ENCODE measurements around the gene RBM47. TPM values are rescaled to one million over a fixed set of nuclear protein-coding genes. Genes with fewer than 3 reads are reported as not detected.

The RBM47 gene
- total RNA-seq, 1 experiment from 2014 or later: 70.3 TPM

GRCh38 chr4:40454816-40455215, 174.8 kb downstream of the RBM47 start:
- Histone ChIP-seq H3K23me2 (ENCODE audit: insufficient read length, low read depth, low read length, poor library complexity, severe bottlenecking) (no peaks in the 10 kb centered on the region), H3K18ac (ENCODE audit: insufficient read length, low read depth, low read length) (no peak overlapping the region), H2BK120ac (ENCODE audit: low read depth, low read length, poor library complexity, severe bottlenecking) (no peak overlapping the region), H3K9ac (ENCODE audit: extremely low read depth, insufficient read length, low read length) (no peak overlapping the region), H3K79me2 (ENCODE audit: insufficient read depth, low read length) (no peaks in the 10 kb centered on the region), H3K9me3 (ENCODE audit: control insufficient read depth, low read depth, low read length) (no peaks in the 10 kb centered on the region), H3K14ac (ENCODE audit: insufficient read depth, low read length) (no peak overlapping the region), H4K91ac (ENCODE audit: insufficient read length, low read depth, low read length) (no peak overlapping the region), H3K4ac (ENCODE audit: low read depth, low read length) (no peak overlapping the region), H4K20me1 (ENCODE audit: control insufficient read depth, insufficient read depth, insufficient read length) (no peaks in the 10 kb centered on the region), H3K56ac (ENCODE audit: insufficient read length, low read depth, low read length) (no peak overlapping the region), H2BK12ac (ENCODE audit: insufficient read length, low read depth, low read length) (no peak overlapping the region), H3K23ac (ENCODE audit: insufficient read length, low read depth, low read length) (no peak overlapping the region), H2AK5ac (ENCODE audit: insufficient read length, low read length) (no peak overlapping the region), H3K79me1 (ENCODE audit: insufficient read depth, low read depth, low read length, poor library complexity, severe bottlenecking) (no peaks in the 10 kb centered on the region), H2BK20ac (ENCODE audit: low read depth, low read length, poor library complexity, severe bottlenecking) (no peak overlapping the region), H3T11ph (ENCODE audit: low read length) (no peak overlapping the region), H3K27me3 (ENCODE audit: insufficient read depth, low read length) (no peaks in the 10 kb centered on the region), H4K5ac (ENCODE audit: insufficient read length, low read depth, low read length) (no peak overlapping the region), H3K4me2 (ENCODE audit: insufficient read depth, insufficient read length, low read length) (no peak overlapping the region), H3K27ac (ENCODE audit: insufficient read length, low read depth, low read length) (no peak overlapping the region), H2AFZ (ENCODE audit: low read length) (no peak overlapping the region), H2BK5ac (ENCODE audit: insufficient read length, low read length) (no peak overlapping the region), H4K8ac (replicated peaks; ENCODE audit: insufficient read length, low read depth, low read length) (no peak overlapping the region), H3K4me1 (ENCODE audit: insufficient read depth, low read length) (peaks cover 5% of the 10 kb centered on the region; the same call in 1 of the 2 replicates), H2BK15ac (ENCODE audit: low read depth, low read length) (no peak overlapping the region)
- H3K36me3 Mint-ChIP-seq (ENCODE audit: insufficient read depth in 1 of 3, low read depth in 3 of 3): peaks cover 0 to 10% (median 6%) of the 10 kb centered on the region in 3 experiments; a peak in 5 of 7 replicates
- DNase-seq: no peak
- H3K27ac Mint-ChIP-seq: no peak overlapping the region; a peak in 1 of 7 replicates
- H3K4me3 Mint-ChIP-seq: no peak overlapping the region
- TF ChIP-seq, protein P1, sequence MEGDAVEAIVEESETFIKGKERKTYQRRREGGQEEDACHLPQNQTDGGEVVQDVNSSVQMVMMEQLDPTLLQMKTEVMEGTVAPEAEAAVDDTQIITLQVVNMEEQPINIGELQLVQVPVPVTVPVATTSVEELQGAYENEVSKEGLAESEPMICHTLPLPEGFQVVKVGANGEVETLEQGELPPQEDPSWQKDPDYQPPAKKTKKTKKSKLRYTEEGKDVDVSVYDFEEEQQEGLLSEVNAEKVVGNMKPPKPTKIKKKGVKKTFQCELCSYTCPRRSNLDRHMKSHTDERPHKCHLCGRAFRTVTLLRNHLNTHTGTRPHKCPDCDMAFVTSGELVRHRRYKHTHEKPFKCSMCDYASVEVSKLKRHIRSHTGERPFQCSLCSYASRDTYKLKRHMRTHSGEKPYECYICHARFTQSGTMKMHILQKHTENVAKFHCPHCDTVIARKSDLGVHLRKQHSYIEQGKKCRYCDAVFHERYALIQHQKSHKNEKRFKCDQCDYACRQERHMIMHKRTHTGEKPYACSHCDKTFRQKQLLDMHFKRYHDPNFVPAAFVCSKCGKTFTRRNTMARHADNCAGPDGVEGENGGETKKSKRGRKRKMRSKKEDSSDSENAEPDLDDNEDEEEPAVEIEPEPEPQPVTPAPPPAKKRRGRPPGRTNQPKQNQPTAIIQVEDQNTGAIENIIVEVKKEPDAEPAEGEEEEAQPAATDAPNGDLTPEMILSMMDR (conservative IDR thresholded peaks at IDR 0.05): no peak
- peaks cover 24% of the 10 kb centered on the region in 2 experiments for H3K4me1 Mint-ChIP-seq
- WGBS (ENCODE audit: extremely low coverage, insufficient read length, low lambda C conversion rate): no CpG with 5 or more reads among the region's 2 CpGs
- H3K9me3 Mint-ChIP-seq: no peaks in the 10 kb centered on the region
- H3K27me3 Mint-ChIP-seq (ENCODE audit: low read depth): no peaks in the 10 kb centered on the region

Data from H9 (cell line).